Transverse colon (tissue), 4 donors: ENCODE results near the gene VRK2.
"Not testable (repeated sequence)": the region's sequence is repeated elsewhere in the genome, so short reads cannot be mapped to it uniquely, and the experiment has no call there.

Source experiments
- CTCF ChIP-seq, 5 experiments: fragments of 200-600 bp in 3 of 5; fragments of 450-650 bp in 2 of 5; sonication (generic) in 3 of 5; IDR thresholded peaks; 1 replicate in 2 of 5; 2 replicates in 3 of 5; pipeline ENCODE4 v1.5.1; 2016 to 2017; ENCODE audit warnings: antibody characterized with exemption in 5 of 5, inconsistent platforms in 3 of 5, mild to moderate bottlenecking in 2 of 5, moderate library complexity in 1 of 5
- EP300 ChIP-seq: sonication (generic); formaldehyde crosslinking; IDR thresholded peaks from one replicate; pipeline ENCODE4 v1.6.1; 2017; ENCODE audit warnings: antibody characterized with exemption, low read depth
- POLR2AphosphoS5 ChIP-seq, 3 donors: sonication (generic); formaldehyde crosslinking; IDR thresholded peaks; one replicate each; pipeline ENCODE4 v1.6.1; 2016; ENCODE audit warnings: antibody characterized with exemption in 3 of 3

GRCh38 chr2:58171831-58172230, 125.2 kb downstream of the VRK2 start:
- not testable (repeated sequence) for TF ChIP-seq CTCF (IDR thresholded peaks at IDR 0.05); POLR2AphosphoS5 (IDR thresholded peaks at IDR 0.05); EP300
